HG02938 (cell line): ENCODE results near the gene C20orf202.

ENCODE experiments used
- ATAC-seq: cut with Tn5 transposase; IDR thresholded peaks from one replicate; pipeline ENCODE4 v1.9.1; 2021; ENCODE audit warnings: mild to moderate bottlenecking, moderate library complexity; ENCODE audit not compliant: unreplicated experiment

Gene C20orf202

GRCh38 chr20:1202762-1203504 is at the start of gene C20orf202:
TSS of gene C20orf202 (plus strand) at chr20:1203454. CDS start at chr20:1203586, 132 bp downstream.
- ATAC-seq = no peak

GRCh38 chr20:1154226-1154625 is 49.0 kb upstream of the C20orf202 start:
- ATAC-seq = no peak

- ATAC-seq = no peak
These were observed 48.6 kb upstream of the C20orf202 start for GRCh38 chr20:1154691-1155090.

GRCh38 chr20:1155342-1155741 is 47.9 kb upstream of the C20orf202 start:
- no peak for ATAC-seq

- ATAC-seq = no peak
These were observed 42.8 kb upstream of the C20orf202 start for GRCh38 chr20:1160496-1160895.

GRCh38 chr20:1160991-1161390 is 42.3 kb upstream of the C20orf202 start:
- no peak for ATAC-seq

- no peak for ATAC-seq
These were observed 40.1 kb upstream of the C20orf202 start for GRCh38 chr20:1163105-1163504.

- ATAC-seq = no peak
These were observed 39.6 kb upstream of the C20orf202 start for GRCh38 chr20:1163653-1164052.

- no peak for ATAC-seq
These were observed 38.4 kb upstream of the C20orf202 start for GRCh38 chr20:1164871-1165270.

- no peak for ATAC-seq
These were observed 37.7 kb upstream of the C20orf202 start for GRCh38 chr20:1165521-1165920.

- ATAC-seq = no peak
These were observed 37.3 kb upstream of the C20orf202 start for GRCh38 chr20:1165941-1166340.

GRCh38 chr20:1166948-1167720 is 36.1 kb upstream of the C20orf202 start:
- ATAC-seq = no peak

- no peak for ATAC-seq
These were observed 34.0 kb upstream of the C20orf202 start for GRCh38 chr20:1169224-1169623.

GRCh38 chr20:1171461-1172093 is 31.7 kb upstream of the C20orf202 start:
- ATAC-seq = no peak

GRCh38 chr20:1173698-1174097 is 29.6 kb upstream of the C20orf202 start:
- ATAC-seq = no peak

- ATAC-seq = no peak
These were observed 28.5 kb upstream of the C20orf202 start for GRCh38 chr20:1174787-1175186.

GRCh38 chr20:1177680-1178079 is 25.6 kb upstream of the C20orf202 start:
- no peak for ATAC-seq

GRCh38 chr20:1178103-1178502 is 25.2 kb upstream of the C20orf202 start:
- ATAC-seq = no peak

GRCh38 chr20:1178623-1179022 is 24.6 kb upstream of the C20orf202 start:
- ATAC-seq = no peak

- ATAC-seq = no peak
These were observed 22.3 kb upstream of the C20orf202 start for GRCh38 chr20:1180949-1181348.

- ATAC-seq = no peak
These were observed 21.1 kb upstream of the C20orf202 start for GRCh38 chr20:1182106-1182505.

GRCh38 chr20:1183153-1183552 is 20.1 kb upstream of the C20orf202 start:
- no peak for ATAC-seq
